Stomach (tissue), 4 donors: ENCODE measurements around the gene DUSP14.
"Not testable (repeated sequence)": the region's sequence is repeated elsewhere in the genome, so short reads cannot be mapped to it uniquely, and the experiment has no call there.

Source experiments
- EP300 ChIP-seq: sonication (generic); formaldehyde crosslinking; IDR thresholded peaks from one replicate; pipeline ENCODE4 v1.6.1; 2017; ENCODE audit warnings: antibody characterized with exemption
- POLR2AphosphoS5 ChIP-seq, 3 donors: sonication (generic); formaldehyde crosslinking; IDR thresholded peaks; one replicate each; pipeline ENCODE4 v1.6.1; 2016; ENCODE audit warnings: antibody characterized with exemption in 3 of 3
- TF ChIP-seq, protein P1 (sequence below), 7 experiments: fragments of 450-650 bp in 4 of 7; fragments of 200-600 bp in 3 of 7; sonication (generic) in 3 of 7; IDR thresholded peaks; one replicate each; pipeline ENCODE4 v1.5.1; 2016 to 2019; ENCODE audit warnings: antibody characterized with exemption in 7 of 7, control low read depth in 2 of 7, mild to moderate bottlenecking in 1 of 7

DNA sequence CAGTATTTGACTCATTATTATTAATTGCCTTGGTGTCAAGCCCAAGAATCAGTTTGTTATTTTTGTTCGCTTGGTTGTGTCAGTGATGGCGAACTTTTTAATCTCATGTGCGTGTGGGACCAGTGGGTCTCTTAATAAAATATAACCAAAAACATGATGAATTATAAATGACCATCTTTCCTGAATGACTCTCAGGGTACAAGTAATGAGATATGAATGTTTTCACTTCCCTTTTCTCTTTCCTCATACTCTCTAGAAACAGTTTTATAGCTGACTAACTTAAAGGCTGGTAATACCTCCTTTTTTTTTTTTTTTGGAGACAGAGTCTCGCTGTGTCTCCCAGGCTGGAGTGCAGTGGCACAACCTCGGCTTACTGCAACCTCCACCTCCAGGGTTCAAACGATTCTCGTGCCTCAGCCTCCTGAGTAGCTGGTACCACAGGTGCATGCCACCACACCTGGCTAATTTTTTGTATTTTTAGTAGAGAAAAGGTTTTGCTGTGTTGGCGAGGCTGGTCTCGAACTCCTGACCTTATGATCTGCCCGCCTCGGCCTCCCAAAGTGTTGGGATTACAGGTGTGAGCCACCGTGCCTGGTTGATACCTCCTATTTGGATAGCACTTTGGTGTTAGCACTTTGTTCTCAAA lies 48.2 kb upstream of the DUSP14 start:
- TF ChIP-seq, protein P1, sequence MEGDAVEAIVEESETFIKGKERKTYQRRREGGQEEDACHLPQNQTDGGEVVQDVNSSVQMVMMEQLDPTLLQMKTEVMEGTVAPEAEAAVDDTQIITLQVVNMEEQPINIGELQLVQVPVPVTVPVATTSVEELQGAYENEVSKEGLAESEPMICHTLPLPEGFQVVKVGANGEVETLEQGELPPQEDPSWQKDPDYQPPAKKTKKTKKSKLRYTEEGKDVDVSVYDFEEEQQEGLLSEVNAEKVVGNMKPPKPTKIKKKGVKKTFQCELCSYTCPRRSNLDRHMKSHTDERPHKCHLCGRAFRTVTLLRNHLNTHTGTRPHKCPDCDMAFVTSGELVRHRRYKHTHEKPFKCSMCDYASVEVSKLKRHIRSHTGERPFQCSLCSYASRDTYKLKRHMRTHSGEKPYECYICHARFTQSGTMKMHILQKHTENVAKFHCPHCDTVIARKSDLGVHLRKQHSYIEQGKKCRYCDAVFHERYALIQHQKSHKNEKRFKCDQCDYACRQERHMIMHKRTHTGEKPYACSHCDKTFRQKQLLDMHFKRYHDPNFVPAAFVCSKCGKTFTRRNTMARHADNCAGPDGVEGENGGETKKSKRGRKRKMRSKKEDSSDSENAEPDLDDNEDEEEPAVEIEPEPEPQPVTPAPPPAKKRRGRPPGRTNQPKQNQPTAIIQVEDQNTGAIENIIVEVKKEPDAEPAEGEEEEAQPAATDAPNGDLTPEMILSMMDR (IDR thresholded peaks at IDR 0.05), result not testable (repeated sequence)
- TF ChIP-seq EP300; POLR2AphosphoS5 (IDR thresholded peaks at IDR 0.05): not testable (repeated sequence)
